ENCODE data around the gene ACYP1.
"Not testable (repeated sequence)": the region's sequence is repeated elsewhere in the genome, so short reads cannot be mapped to it uniquely, and the experiment has no call there.

Gene ACYP1

DNA sequence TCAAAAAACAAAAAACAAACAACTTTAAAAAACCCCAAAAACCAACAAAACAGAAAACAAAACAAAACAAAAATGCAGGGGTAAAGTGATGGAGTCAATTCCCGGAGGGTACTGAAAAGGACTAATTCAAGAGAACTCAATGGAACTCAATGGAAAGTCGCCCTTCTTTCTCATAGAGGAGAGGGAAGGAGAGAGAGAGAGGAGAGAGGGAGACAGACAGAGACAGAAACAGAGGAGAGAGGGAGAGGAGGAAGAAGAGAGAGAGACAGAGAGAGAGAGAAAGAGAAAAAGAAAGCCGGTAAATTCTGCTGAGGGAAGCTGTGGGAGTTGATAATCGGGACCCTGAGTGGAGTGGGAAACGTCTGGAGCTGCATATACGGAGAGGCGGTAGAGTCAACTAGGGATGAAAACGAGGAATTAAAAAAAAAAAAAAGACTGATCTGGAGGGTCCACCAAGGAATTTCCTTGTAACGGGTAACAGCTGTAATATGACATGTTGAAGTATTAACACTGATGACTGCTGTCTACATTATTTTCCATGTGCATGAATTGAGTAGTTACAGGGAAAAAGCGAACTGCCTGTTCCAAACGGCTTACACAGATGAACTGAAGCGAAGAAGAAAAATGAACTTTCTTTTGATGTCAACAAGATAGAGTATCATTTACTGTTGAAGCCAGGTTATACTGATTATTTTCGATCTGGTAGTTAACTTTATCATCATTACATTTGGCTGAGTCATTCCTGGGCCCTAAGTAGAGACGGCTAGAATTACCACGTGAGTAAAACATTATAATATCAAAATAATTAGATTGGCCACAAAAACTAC, 4.7 kb upstream of the ACYP1 start:
- DNase-seq, result peak; percentile 28

DNA sequence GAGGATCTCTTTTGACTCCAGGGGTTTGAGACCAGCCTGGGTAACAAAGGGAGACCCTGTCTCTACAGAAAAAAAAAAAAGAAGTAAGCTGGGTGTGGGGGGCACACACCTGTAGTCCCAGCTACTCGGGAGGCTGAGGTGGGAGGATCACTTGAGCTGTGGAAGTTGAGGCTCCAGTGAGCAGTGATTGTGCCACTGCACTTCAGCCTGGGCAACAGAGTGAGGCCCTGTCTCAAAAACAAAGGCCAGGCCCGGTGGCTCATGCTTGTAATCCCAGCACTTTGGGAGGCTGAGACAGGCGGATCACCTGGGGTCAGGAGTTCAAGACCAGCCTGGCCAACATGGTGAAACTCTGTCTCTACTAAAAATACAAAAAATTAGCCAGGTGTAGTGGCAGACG, 3.9 kb upstream of the ACYP1 start:
- DNase-seq, result not testable (repeated sequence)

DNA sequence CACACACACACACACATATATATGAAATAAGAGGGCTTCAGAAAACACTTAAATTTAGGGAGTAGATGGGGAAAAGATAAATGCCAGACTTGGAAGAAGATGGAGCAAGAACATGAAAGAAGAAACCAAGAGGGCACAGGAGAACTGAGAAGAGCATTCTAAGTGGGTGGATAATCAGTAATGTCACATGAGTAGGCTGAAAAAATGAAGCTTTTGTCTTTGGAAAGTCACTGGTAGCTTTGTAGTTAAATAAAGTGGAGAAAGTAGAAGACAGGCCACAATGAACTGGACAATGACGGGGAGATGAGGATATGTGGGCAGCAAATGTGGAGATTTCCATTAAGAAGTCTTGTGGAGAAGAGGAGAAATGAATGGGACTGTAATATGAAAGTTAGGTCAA, 3.4 kb upstream of the ACYP1 start:
- no peak for DNase-seq

DNA sequence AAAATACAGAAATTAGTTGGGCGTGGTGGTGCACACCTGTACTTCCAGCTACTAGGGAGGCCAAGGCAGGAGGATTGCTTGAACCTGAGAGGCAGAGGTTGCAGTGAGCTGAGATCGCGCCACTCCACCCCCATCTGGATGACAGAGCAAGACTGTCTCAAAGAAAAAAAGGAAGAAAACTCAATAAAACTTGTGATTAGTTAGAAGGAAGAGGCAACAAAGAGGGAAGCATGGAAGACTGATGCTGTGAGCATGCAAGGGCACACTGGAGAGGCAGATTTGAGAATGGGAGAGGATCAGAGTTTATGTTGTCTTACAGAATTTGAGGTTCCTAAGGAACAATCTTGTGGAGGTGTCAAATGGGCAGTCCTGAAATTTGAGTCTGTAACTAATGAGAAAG, 2.9 kb upstream of the ACYP1 start:
- no peak for DNase-seq

DNA sequence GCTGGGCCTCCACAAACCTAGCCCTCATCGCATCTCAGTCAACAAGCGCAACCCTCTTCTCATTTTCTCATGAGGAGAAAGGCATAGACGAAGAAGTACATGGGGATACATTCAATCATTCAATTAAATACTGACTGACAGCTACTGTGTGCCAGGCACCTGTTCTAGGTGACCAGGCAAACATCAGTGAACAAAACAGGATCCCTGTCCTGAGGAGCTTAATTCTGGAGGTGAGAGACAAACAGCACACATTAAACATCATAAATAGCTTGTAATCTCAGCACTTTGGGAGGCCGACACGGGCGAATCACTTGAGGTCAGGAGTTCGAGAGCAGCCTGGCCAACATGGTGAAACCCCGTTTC, 362 bp upstream of the ACYP1 start:
- no peak for DNase-seq

DNA sequence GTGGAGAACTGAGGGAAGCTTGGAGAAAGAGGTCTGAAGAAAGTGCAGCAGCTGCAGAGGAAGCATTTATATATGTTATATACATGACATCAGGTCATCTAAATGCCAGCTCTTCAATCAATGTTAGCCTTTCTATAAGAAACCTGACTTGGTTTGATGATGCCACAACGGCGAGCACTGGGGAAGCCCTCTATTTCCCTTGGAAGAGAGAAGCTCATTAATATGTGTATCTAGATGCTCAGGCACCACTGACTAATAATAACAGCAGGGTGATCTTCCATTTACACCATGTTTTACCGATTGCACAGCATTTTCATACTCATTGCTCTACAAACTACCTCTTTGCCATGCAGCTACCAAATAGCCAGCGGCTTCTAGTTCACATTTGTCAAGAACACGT, 811 bp downstream of the ACYP1 start:
- no peak for DNase-seq

DNA sequence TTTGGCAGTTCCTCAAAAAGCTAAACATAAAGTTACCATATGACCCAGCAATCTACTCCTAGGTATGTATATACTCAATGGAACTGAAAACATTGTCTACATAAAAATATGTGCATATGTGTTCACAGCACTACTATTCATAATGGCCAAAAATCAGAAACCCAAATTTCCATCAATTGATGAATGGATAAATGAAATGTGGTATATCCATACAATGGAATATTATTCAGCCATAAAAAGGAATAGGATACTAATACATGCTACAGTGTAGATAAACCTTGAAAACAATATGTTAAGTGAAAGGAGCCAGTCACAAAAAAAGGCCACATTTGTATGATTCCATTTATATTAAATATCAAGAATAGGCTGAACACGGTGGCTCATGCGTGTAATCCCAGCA, 3.4 kb downstream of the ACYP1 start:
- no peak for DNase-seq

DNA sequence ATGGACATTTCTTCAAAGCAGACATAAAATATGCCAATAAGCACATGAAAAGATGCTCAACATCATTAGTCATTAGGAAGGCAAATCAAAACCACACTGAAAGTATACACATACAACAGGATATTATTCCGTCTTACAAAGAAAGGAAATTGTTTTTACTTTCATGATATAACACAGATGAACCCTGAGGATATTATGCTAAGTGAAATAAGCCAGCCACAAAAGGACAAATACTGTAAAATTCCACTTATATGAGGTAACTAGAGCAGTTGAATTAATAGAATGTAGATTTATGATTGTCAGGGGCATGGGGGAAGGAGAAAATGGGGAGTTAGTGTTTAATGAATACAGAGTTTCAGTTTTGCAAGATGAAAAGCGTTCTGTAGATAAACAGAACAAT, 4.2 kb downstream of the ACYP1 start:
- no peak for DNase-seq

DNA sequence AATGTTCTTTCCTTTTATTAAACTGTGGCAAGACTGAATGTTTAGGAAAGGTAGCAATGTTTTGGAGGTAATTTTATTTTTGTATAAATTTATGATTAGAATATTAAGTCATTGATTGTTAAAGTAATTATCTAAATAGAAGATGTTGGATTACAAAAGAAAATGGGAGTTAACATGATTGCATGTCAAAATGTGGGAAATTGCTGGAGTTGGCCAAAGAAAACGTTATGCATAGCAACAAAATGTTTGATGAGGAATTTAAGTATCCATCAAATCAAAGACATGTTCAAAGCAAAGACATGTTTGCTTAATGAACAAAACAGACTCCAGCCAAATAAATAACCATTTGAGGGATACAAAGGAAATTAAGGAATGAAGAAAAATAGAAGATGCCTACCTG, 9.4 kb downstream of the ACYP1 start:
- no peak for DNase-seq

DNA sequence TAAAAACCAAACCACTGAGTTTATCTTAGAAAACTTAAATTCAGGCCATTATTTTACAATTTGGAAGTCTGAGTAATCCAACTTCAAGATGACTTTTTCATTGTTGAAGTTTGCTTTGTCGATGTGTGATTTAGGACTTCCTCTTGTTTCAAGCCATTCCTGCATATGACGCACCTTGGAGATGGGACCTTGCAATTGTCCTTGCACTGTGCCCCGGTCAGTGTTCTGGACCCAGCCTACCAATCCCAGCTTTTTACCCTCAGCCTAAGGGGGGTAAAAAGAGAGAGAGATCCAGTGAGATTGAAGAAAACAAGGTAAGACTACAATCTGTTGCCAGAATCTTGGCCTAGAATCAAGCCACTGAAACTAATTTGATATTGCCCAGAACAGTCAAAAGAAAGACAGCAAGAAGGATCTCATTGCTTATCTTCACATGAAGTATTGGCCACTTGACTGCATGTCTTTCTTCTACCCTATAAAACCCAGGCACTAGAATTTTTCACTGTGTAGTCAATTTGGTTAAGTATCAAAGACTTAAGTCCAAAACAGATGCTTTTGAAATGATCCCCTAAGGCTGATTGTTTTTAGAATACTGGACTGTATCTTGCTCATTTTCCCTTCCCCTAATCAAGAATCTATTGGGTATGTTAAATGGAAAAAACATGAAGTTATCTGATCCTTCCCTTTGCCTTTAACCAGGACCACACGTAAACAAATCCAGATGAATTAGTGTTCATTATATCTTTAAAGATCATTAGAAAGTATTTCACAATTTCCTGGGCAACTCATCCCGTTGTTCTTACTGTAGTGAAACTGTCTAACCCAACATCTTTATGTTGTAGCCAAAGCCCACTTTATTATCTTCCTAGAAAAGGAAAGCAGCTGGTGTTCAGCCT, 10.2 kb downstream of the ACYP1 start:
- no peak for DNase-seq

DNA sequence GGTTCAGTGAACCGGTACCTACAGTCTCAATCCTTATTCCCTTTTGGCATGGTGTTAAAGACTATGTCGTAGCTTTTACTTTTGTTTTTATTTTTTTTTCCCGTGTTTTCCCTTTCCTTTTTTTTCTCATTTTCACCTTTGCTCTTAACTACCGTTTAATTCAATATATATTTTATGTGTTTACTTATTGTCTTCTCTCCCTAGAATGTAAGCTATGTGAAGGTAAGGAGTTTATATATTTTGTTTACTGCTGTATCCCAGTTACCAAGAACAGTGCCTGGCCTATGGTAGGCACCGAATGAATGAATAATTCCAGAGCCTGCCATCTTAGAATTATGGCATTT, 12.3 kb downstream of the ACYP1 start:
- DNase-seq, result no peak

DNA sequence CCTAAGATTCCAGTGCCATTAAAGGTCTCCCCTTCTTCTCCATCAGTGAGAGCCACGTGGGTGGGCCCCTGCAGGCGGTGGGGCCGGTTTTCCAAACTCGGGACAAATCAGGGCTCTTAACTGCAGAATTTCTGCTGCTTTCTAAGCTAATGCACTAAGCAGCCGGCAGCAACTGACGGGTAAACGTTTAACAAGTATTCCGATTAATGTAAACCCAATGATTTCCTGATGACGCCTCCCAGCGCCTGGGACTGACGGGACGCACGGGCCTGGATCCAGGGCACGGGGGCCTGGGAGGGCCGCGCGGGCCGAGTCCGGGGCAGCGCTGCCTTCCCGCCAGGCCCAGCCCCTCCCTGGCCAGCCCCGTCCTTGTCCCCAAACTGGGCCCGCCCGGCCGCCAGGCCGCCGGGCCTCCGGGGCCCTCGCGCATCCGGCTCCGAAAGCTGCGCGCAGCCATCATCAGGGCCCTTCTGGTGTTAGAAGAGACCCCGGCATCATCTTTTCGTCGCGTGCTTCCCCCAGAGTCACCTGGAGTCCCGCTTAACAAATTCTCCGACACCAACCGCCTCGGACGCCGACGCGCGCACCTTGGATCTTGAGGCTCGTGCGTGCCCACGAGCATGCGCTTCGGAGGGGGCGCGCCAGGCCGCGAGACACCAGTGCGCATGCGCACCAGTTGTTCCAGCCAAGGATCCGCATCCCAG, 12.8 kb downstream of the ACYP1 start, which contains the start of gene MLH3:
MLH3 (minus strand) TSS at position 616 of the 704 bp plus-strand sequence. CDS start 1,812 bp downstream, outside the sequence.
- DNase-seq, result peak; percentile 89

DNA sequence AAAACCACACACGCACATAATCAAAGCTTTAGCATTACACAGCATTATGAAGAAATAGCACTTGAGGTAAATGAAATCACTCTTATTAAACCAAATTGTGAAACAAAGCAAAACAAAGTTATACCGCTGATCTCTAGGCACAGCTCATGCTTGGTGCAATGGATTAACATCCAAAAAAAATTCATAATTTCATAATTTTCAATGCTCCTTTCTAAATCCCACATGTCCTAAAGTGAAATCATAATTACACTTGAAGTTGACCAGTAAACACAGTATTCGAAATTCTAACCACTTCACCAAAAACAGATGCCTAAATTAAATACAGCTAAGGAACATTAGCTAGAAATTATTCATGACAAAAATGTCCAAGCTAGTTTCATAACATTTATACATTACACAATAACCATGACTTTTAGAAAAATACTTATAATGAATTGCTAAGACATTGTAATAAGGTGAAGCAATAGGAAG, 14.1 kb downstream of the ACYP1 start:
- DNase-seq, result no peak

DNA sequence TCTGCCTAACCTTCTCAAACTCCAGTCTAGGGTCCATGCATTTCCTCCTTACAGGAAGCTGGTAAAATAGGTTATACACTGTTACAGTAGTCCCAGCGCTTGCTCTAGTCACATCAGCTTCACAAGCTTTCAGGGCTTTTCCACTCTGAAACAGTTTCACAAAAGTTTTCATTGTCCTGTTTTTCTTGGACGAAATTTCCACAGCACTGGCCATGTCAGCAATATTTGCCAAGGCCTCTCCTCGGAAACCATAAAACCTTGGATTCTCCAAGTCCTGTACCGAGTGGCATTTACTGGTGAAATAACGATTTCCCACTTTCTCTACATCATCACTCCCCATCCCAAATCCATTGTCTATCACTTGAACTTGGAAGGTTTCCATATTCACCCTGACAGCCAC, 14.7 kb downstream of the ACYP1 start:
- DNase-seq, result no peak

DNA sequence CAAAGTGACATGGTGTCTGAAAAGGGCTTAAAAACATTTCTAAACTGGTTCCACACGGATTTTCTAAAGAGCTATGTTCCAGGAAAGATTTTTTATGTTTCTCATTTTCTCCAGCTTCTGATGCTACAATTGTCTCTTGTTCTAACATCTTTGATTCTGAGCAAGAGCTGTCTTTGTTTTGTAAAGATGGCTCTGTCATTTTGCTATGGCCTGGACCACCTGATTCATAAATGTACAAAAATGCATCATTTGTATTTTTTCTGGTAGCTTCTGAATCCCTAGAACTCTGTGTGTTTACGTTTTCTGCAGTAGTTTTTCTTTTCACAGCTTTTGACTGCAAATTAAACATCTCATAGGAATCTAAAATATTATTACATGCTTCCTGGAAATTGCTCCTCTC, 15.7 kb downstream of the ACYP1 start:
- DNase-seq, result no peak

DNA sequence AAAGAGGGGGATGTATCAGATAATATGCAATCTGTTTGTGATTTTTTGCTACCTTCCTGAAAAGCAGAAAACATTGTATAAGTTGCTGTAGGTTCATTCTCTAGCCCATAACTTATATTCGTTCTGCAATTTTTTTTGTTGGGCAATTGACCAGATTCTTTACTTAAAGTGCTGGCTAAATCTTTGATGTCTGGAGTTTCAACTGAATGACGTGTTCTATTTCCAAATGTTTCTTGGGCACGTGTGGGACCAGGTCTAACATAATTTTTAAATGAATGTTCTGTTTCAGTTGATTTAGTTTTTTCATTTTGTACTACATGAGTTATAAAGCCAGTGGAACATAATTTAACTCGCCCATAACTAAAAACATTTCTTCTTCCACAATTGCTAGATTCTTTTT, 16.3 kb downstream of the ACYP1 start:
- DNase-seq, result no peak

DNA sequence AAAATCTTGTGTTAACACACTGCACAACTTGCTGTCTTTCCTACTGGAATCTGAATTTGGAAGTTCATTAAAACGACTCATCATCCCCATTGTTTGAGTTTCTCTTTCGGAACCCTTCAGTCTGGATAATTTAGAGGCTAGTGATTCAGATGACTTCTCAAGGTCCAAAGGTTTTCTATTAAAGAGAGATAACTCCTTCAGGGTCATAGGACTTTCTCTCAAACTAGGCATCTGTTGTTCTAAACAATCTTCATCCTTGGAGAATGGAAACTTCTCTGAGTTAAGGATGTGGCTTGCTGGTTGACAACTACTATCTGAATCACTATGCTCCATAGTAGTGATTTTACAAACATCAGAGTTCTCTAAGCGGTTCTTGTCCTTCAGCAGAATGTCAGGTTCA, 16.9 kb downstream of the ACYP1 start:
- DNase-seq, result no peak

DNA sequence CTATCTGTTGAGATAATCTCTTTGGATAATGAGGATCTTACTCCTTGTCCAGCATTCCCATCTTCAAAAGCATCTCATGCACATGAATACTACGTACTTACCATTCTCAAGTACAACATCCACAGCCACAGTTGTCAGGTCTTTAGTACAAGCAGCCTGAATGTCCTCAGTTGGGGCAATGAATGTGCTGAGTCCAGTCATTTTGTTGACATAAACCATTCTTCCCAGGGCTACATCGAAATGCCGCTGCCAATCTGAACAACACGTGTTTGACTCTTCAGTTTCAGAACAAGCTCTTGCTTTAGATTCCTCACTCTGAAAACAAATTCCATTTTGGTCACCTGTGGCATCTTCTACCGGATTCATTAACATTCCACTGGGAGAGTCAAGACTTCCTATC, 17.5 kb downstream of the ACYP1 start:
- DNase-seq, result no peak

DNA sequence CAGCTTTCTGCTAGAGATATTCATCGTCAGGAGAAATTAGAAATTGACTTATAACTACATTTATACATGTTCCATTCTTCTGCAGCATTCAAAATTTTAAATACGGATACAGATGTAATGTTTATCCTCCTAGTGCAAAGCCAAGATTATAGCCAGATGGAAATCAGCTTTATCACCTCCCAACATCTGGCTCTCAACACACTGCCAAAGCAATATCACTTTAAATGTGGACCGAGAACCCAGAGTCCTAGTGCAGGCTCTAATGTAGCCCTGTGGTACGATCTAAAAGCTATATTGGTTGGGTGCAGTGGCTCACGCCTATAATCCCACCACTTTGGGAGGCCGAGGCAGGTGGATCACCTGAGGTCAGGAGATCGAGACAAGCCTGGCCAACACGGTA, 19.1 kb downstream of the ACYP1 start:
- DNase-seq, result no peak

DNA sequence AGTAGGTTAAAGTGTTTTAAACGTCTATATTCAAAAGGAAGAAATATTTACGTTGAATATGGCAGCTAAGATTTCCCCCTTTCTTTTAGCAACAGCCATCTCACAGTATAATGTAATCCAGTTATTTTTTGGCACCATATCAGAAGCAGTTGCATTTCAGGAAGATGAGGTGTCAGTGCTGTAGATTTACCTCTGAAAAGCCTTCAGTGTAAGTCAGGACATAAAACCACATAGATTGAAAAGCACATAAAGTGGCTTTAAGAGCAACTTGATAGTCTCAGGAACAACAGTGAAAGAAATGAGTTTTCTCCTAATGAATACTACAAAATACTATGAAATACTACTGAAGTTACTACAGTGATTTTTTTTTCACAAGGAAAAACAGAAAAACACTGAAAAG, 19.5 kb downstream of the ACYP1 start:
- DNase-seq, result no peak

DNA sequence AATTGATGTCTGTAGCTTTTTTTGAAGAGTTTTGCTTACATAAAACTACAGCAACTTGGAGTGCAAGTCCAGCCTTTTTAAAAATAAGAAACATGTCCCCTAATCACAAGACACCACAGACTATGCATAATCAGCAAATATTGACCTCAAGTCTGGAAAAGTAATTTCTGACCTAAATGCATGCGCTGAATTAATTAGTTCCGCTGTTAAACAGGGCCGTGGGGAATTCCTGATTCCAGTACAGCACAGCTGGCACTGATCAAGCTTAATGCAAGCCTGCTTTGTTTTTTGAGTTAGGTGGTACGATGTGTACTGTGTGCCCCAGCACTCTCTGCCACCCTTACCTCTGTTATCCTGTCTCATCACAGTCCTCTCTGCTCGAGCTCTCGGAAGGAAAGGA, 21.8 kb downstream of the ACYP1 start:
- DNase-seq, result no peak

DNA sequence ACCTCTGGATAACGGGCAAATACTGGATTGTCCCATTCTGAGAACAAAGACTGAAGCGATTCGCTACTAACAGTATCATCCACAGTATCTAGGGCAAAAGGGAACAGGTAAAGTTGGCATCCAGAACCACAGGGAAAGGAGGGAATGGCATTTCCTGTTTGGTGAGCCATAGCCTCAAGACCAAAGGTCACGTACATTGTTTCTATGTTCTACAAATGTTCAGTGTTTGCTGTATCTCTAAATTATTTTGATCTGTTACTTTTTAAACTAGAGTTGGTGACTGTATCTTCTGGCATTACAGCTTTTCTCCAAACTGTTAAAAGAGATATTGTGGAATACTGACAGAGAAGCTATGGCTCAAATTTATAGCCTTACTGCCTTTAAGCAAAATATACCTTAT, 22.2 kb downstream of the ACYP1 start:
- no peak for DNase-seq

DNA sequence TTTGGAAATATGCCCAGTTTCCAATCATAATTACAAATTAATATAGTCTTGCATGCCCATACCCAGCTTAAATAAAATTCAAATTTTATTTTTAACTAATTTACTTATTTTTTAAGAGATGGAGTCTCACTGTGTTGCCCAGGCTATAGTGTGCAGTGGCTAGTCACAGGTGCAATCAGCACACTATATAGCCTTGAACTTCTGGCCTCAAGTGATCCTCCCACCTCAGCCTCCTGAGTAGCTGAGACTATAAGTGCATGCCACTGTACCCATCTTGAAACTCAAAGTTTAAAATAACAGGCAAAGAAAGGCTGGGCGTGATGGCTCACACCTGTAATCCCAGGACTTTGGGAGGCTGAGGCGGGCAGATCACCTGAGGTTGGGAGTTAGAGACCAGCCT, 22.9 kb downstream of the ACYP1 start:
- DNase-seq, result no peak

DNA sequence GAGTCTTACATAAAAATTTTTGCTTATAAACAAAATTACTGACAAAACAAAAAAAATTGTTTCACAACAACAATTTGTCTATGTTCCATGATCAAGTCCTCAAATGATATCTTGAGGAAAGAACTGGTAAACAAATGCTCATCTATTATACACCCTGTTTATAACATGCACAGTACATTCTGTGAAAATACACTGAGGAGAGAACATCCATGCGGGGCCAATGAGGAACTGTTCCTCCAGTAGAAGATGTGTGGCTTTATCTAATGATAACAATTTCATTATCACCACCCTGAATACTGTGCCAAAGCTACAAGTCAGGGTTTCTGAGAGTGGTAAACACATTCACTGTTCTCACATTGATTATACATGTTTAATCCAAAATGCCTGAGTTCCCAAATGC, 23.3 kb downstream of the ACYP1 start:
- DNase-seq, result no peak
